B cell (primary cell): Measurements from ENCODE around the gene MED15. TPM values are rescaled to one million over a fixed set of nuclear protein-coding genes. Genes with fewer than 3 reads are reported as not detected.

Experiments used
- ATAC-seq: fragments of 200-7000 bp; cut with Tn5 transposase; one replicate; pipeline ENCODE4 v1.10.0; 2021; ENCODE audit warnings: low read depth, mild to moderate bottlenecking, moderate number of reproducible peaks, moderate library complexity
- CTCF ChIA-PET: fragments of 350-600 bp; sonication (Branson Sonifier 250); formaldehyde crosslinking; loops from one replicate; lab custom pipeline; 2021; ENCODE audit warnings: antibody characterized with exemption, inconsistent platforms; lab: Charles Lee
- POLR2A ChIA-PET: fragments of 350-600 bp; sonication (Branson Sonifier 250); formaldehyde crosslinking; loops from one replicate; lab custom pipeline; 2021; ENCODE audit warnings: antibody characterized with exemption; lab: Charles Lee
- DNase-seq: peaks from one replicate; pipeline ENCODE4 v3.0.0; 2013
- H2AFZ ChIP-seq: 2 replicates; pipeline ENCODE4 v1.6.1; 2012; ENCODE audit warnings: mild to moderate bottlenecking, low read depth, low read length; ENCODE audit not compliant: insufficient read depth, poor library complexity, severe bottlenecking
- H3K27ac ChIP-seq, 2 donors: 1 replicate in 1 of 2; 2 replicates in 1 of 2; pipeline ENCODE4 v1.5.1; 2012 to 2013; ENCODE audit warnings: low read length in 2 of 2, mild to moderate bottlenecking in 2 of 2, moderate library complexity in 1 of 2
- H3K27me3 ChIP-seq, 4 experiments: fragments of 200-600 bp in 1 of 4; sonication (generic) in 1 of 4; replicated peaks in 1 of 4; 1 replicate in 2 of 4; 2 replicates in 2 of 4; pipeline versions ENCODE4 v1.6.1 to v1.7.0; 2013 to 2016; ENCODE audit warnings: low read length in 3 of 4, mild to moderate bottlenecking in 2 of 4, mixed read lengths in 1 of 4, moderate library complexity in 1 of 4; ENCODE audit not compliant: insufficient read depth in 4 of 4, control insufficient read depth in 3 of 4; ENCODE audit errors: control extremely low read depth in 1 of 4
- H3K36me3 ChIP-seq, 2 experiments: replicated peaks in 1 of 2; 1 replicate in 1 of 2; 2 replicates in 1 of 2; pipeline versions ENCODE4 v1.6.1 to v1.7.1; 2013; ENCODE audit warnings: low read length in 1 of 2; ENCODE audit not compliant: insufficient read depth in 2 of 2, control insufficient read depth in 1 of 2; ENCODE audit errors: control extremely low read depth in 1 of 2, extremely low read depth in 1 of 2
- H3K4me1 ChIP-seq, 2 donors: fragments of 200-600 bp in 1 of 2; sonication (generic) in 1 of 2; 1 replicate in 1 of 2; 2 replicates in 1 of 2; pipeline versions ENCODE4 v1.5.1 to v1.6.1; 2013 to 2017; ENCODE audit warnings: low read length in 2 of 2; ENCODE audit not compliant: control insufficient read depth in 2 of 2, insufficient read depth in 2 of 2
- H3K4me2 ChIP-seq: replicated peaks from 2 replicates; pipeline ENCODE3; 2012; ENCODE audit warnings: mild to moderate bottlenecking, low read depth, low read length; ENCODE audit not compliant: poor library complexity, severe bottlenecking
- H3K4me3 ChIP-seq, 5 experiments: fragments of 200-600 bp in 1 of 5; sonication (generic) in 1 of 5; 1 replicate in 3 of 5; 2 replicates in 2 of 5; pipeline versions ENCODE4 v1.5.1 to v1.7.0; 2011 to 2016; ENCODE audit warnings: low read length in 4 of 5, mild to moderate bottlenecking in 4 of 5, low read depth in 2 of 5, control low read depth in 1 of 5, moderate library complexity in 1 of 5; ENCODE audit not compliant: insufficient read depth in 1 of 5; ENCODE audit errors: control extremely low read depth in 1 of 5, extremely low read depth in 1 of 5
- H3K79me2 ChIP-seq: fragments of 200-600 bp; sonication (generic); one replicate; pipeline ENCODE4 v1.6.0; 2016; ENCODE audit warnings: low read length; ENCODE audit not compliant: control insufficient read depth, insufficient read depth
- H3K9ac ChIP-seq: fragments of 200-600 bp; sonication (generic); 2 replicates; pipeline ENCODE4 v1.6.1; 2017; ENCODE audit warnings: mild to moderate bottlenecking, low read length, moderate library complexity
- H3K9me3 ChIP-seq, 3 donors: one replicate each; pipeline versions ENCODE4 v1.6.1 to v1.7.1; 2013; ENCODE audit warnings: low read length in 2 of 3; ENCODE audit not compliant: control insufficient read depth in 2 of 3, insufficient read depth in 1 of 3; ENCODE audit errors: control extremely low read depth in 1 of 3
- H4K20me1 ChIP-seq: 2 replicates; pipeline ENCODE4 v1.6.0; 2012; ENCODE audit warnings: mild to moderate bottlenecking, low read length; ENCODE audit not compliant: insufficient read depth, control insufficient read depth, poor library complexity, severe bottlenecking
- H3K27ac Mint-ChIP-seq: one replicate; pipeline ENCODE4 v1.8.0; 2021; ENCODE audit warnings: mixed read lengths
- H3K27me3 Mint-ChIP-seq: one replicate; pipeline ENCODE4 v1.8.0; 2021; ENCODE audit warnings: mixed read lengths
- H3K4me1 Mint-ChIP-seq: one replicate; pipeline ENCODE4 v1.8.0; 2021; ENCODE audit warnings: mixed read lengths
- H3K4me3 Mint-ChIP-seq: one replicate; pipeline ENCODE4 v1.8.0; 2021; ENCODE audit warnings: mixed read lengths
- H3K9me3 Mint-ChIP-seq: one replicate; pipeline ENCODE4 v1.8.0; 2022; ENCODE audit warnings: mixed read lengths; ENCODE audit not compliant: insufficient read depth
- EZH2 ChIP-seq: IDR thresholded peaks from 2 replicates; pipeline ENCODE4 v1.6.1; 2012; ENCODE audit warnings: borderline replicate concordance, low read depth, mild to moderate bottlenecking, moderate library complexity, low read length; ENCODE audit not compliant: insufficient read depth, poor library complexity, severe bottlenecking
- WGBS: methylation state at CpG from one replicate; pipeline ENCODE4 v1.1.5; 2013; ENCODE audit warnings: missing lambda C conversion rate; ENCODE audit not compliant: insufficient coverage; 5-methylcytosine and 5-hydroxymethylcytosine counted together
- intact Hi-C: fragments of 100-400 bp; cut with micrococcal nuclease; formaldehyde crosslinking; loops from one replicate; pipeline ENCODE4 v1.10.0; 2022
- polyA plus RNA-seq: library from polyadenylated mRNA; depleted of rRNA; stranded (reverse); fragments of >200 nt; gene quantifications from 2 replicates; pipeline ENCODE4 v1.2.3, GENCODE V29; 2012
- total RNA-seq, 2 donors: library from RNA; stranded (reverse); fragments of 120-200 nt in 1 of 2; gene quantifications; 1 replicate in 1 of 2; 2 replicates in 1 of 2; pipeline versions ENCODE4 v1.2.3 to v1.2.4, GENCODE V29; 2013 to 2022
- TF ChIP-seq, protein P1 (sequence below): fragments of 200-600 bp; IDR thresholded peaks from one replicate; pipeline ENCODE4 v1.8.0; 2022; ENCODE audit warnings: antibody characterized with exemption, mild to moderate bottlenecking

MED15 gene
- total and polyA plus RNA-seq, 2 donors (not counting 1 experiment from before 2014, with no cell fraction given), result 109 to 134 TPM

DNA sequence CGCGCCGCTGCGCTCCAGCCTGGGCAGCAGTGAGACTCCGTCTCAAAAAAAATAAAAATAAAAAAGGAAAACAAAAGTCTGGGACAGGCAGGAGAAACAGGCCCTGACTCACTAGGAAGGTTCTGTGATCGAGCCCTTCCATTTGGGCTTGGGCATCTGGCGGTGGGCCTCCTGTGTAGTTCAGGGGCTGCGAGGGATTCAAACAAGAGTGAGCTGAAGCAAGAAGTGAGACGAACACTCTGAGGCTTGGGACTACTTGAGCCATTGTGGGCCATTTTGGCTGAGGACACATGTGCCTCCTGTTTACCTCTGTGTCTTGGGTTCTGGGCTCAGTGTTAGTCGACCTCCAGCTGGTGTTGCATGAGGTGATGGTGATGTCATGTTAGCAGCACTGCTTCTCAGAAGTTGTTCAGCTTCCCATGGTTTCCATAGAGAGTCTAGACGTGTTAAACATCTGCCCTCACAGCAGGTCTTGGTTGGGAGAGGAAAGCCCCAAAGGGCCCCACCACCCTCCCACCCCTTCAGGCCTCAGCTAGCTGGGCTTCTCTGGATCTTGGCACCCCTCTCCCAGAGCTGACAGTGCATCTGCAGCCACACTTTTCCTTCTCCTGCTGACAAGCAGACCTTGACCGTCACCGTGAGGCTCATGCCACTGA lies 57.8 kb downstream of the MED15 start:
- ChIA-PET POLR2A (no interaction called here), CTCF (interaction anchor here (1.2 to 5.6 kb wide), 9 partner anchors 9 to 218 kb away, joined by 4 to 34 read pairs (median 10); partner anchors contain the start of gene MED15)
- no peak for DNase-seq
- H3K9me3 Mint-ChIP-seq, result no peaks in the 10 kb centered on the region
- intact Hi-C loops, result loop anchor here (2.0 kb wide), 1 partner anchor 132 kb away; no protein-coding TSS in a partner anchor
- no peak overlapping the region for H3K27ac ChIP-seq
- H4K20me1 ChIP-seq, result peaks cover 14% of the 10 kb centered on the region
- peaks cover 5 to 60% of the 10 kb centered on the region in 2 experiments for H3K36me3 ChIP-seq
- no peak overlapping the region for H3K4me3 ChIP-seq
- H3K4me2 ChIP-seq, result no peak overlapping the region
- no peak overlapping the region for H2AFZ ChIP-seq
- ATAC-seq, result no peak
- H3K9ac ChIP-seq, result no peak overlapping the region
- 98% methylated on average over 12 of the region's 13 CpGs for WGBS
- no peaks in the 10 kb centered on the region for H3K9me3 ChIP-seq
- TF ChIP-seq, protein P1, sequence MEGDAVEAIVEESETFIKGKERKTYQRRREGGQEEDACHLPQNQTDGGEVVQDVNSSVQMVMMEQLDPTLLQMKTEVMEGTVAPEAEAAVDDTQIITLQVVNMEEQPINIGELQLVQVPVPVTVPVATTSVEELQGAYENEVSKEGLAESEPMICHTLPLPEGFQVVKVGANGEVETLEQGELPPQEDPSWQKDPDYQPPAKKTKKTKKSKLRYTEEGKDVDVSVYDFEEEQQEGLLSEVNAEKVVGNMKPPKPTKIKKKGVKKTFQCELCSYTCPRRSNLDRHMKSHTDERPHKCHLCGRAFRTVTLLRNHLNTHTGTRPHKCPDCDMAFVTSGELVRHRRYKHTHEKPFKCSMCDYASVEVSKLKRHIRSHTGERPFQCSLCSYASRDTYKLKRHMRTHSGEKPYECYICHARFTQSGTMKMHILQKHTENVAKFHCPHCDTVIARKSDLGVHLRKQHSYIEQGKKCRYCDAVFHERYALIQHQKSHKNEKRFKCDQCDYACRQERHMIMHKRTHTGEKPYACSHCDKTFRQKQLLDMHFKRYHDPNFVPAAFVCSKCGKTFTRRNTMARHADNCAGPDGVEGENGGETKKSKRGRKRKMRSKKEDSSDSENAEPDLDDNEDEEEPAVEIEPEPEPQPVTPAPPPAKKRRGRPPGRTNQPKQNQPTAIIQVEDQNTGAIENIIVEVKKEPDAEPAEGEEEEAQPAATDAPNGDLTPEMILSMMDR, result no peak
- no peak for TF ChIP-seq EZH2
- H3K4me3 Mint-ChIP-seq, result no peak overlapping the region
- no peak overlapping the region for H3K27ac Mint-ChIP-seq
- peaks cover 0 to 16% of the 10 kb centered on the region in 2 donors for H3K4me1 ChIP-seq
- no peaks in the 10 kb centered on the region for H3K27me3 ChIP-seq
- H3K27me3 Mint-ChIP-seq, result no peaks in the 10 kb centered on the region
- no peaks in the 10 kb centered on the region for H3K79me2 ChIP-seq
- peaks cover 6% of the 10 kb centered on the region for H3K4me1 Mint-ChIP-seq

DNA sequence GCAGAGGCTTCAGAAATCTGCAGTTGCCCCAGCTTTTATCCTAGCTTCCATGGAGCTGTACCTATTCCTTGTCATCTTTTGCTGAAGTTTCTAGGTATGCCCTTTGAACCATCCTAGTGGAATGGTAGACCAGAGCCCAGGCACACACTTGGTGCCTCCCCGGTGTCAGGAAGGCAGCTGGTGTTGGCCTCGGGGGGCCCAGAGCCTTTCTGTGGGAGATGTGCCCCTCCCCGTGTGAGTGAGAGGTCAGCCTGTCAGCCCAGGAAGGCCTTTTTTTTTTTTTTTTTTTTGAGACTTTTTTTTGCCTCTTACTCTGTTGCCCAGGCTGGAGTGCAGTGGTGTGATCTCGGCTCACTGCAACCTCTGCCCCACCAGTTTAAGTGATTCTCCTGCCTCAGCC lies 58.4 kb downstream of the MED15 start:
- Mint-ChIP-seq H3K9me3 (no peaks in the 10 kb centered on the region), H3K4me3 (no peak overlapping the region)

More for the DNA sequence above, 58.4 kb downstream of the MED15 start:
- peaks cover 14% of the 10 kb centered on the region for H4K20me1 ChIP-seq
- peaks cover 0 to 16% of the 10 kb centered on the region in 2 donors for H3K4me1 ChIP-seq
- no peak overlapping the region for H3K4me3 ChIP-seq
- ChIA-PET CTCF (interaction anchor here (1.9 to 5.6 kb wide), 6 partner anchors 8 to 217 kb away, joined by 6 to 34 read pairs (median 17); partner anchors contain the start of gene MED15), POLR2A (no interaction called here)
- no peaks in the 10 kb centered on the region for H3K9me3 ChIP-seq
- peaks cover 5 to 61% of the 10 kb centered on the region in 2 experiments for H3K36me3 ChIP-seq
- no peak overlapping the region for H3K27ac Mint-ChIP-seq
- intact Hi-C loops, result loop anchor here (2.0 kb wide), 1 partner anchor 131 kb away; no protein-coding TSS in a partner anchor
- H3K27me3 ChIP-seq, result no peaks in the 10 kb centered on the region
- TF ChIP-seq EZH2, result no peak
- TF ChIP-seq, protein P1, result no peak
- no peak overlapping the region for H2AFZ ChIP-seq
- H3K4me2 ChIP-seq, result no peak overlapping the region
- 94% methylated on average over 2 of the region's 4 CpGs for WGBS
- peaks cover 6% of the 10 kb centered on the region for H3K4me1 Mint-ChIP-seq
- H3K27ac ChIP-seq, result no peak overlapping the region
- no peak overlapping the region for H3K9ac ChIP-seq
- no peak for ATAC-seq
- H3K79me2 ChIP-seq, result no peaks in the 10 kb centered on the region
- DNase-seq, result no peak
- no peaks in the 10 kb centered on the region for H3K27me3 Mint-ChIP-seq
